GM12892 (cell line): Measurements from ENCODE around the gene CDAN1.

ENCODE experiments used
- POLR2A ChIP-seq: IDR thresholded peaks from 2 replicates; pipeline ENCODE4 v1.6.1; 2011; ENCODE audit warnings: low read depth, low read length, control low read depth
- POLR2AphosphoS5 ChIP-seq: IDR thresholded peaks from 2 replicates; pipeline ENCODE4 v1.6.1; 2011; ENCODE audit warnings: low read depth, low read length, control low read depth
- TAF1 ChIP-seq: IDR thresholded peaks from 2 replicates; pipeline ENCODE4 v1.6.1; 2011; ENCODE audit warnings: low read depth, mild to moderate bottlenecking, control low read depth, low read length, borderline replicate concordance

GRCh38 chr15:42692536-42692935 is 44.4 kb downstream of the CDAN1 start:
- TF ChIP-seq TAF1 (no peak), POLR2AphosphoS5 (no peak), POLR2A (no peak)
